ENCODE data around the gene APOL3.
"Not testable (repeated sequence)": the region's sequence is repeated elsewhere in the genome, so short reads cannot be mapped to it uniquely, and the experiment has no call there.

APOL3 gene

DNA sequence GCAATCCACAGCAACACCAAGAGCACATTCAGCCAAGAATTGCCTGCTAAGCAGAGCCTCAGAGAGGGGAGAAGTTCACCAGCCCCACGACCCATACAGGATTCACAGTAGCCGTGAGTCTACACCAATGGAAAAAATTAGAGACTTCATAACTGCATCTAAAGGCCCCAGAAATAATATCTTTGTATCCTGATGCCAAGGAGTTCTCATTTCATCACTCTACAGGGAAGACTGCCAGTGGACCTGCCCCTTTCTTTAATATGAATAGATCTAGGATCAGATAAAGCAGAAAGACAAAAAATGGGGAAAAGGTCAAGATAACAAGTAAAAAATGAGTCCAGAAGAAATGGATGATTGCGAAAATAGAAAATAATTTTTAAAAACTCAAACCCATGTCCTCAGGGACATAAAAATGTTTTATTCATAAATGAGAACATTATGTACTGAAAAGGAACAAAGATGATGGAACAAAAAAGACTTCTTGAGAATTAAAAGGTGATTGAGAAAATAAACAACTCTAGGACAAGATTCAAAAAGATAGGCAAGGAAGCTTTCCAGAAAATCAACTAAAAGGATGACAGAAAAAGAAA lies 9.5 kb downstream of the APOL3 start:
- Histone ChIP-seq H3K4me1 (ENCODE audit: control insufficient read depth, insufficient read depth, low read length, poor library complexity, severe bottlenecking) (peaks cover 34% of the 10 kb centered on the region), H3K36me3 (ENCODE audit: control insufficient read depth, insufficient read depth, low read length) (peaks cover 48% of the 10 kb centered on the region), H3K27me3 (replicated peaks; ENCODE audit: control insufficient read depth, insufficient read depth, low read length, poor library complexity, severe bottlenecking) (no peaks in the 10 kb centered on the region), H3K9me3 (ENCODE audit: control insufficient read depth, low read length) (no peaks in the 10 kb centered on the region), H3K27ac (ENCODE audit: insufficient read depth, low read length, poor library complexity, severe bottlenecking) (peak overlapping the region; percentile 31), H3K4me3 (ENCODE audit: insufficient read depth, low read depth, low read length, poor library complexity, severe bottlenecking) (no peak overlapping the region)
- no peak for DNase-seq

DNA sequence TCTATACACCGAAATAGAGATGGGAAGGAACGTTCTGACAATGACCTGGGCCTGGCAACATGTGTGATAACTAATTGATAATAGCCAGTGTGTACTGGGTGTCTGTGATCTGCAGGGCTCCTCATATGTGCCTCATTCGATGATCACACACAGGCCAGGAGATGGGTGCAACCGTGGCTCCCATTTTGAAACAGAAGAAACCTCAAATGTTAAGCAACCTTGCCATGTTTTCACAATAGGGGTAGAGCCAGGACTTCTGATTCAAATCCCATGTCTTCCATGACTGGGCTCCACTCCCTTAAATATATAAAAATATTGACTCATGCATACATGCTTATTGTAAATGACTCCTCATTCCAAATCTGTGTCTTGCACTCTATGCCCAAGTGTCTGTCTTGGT lies 11.1 kb downstream of the APOL3 start:
- Histone ChIP-seq H3K27me3 (replicated peaks; ENCODE audit: control insufficient read depth, insufficient read depth, low read length, poor library complexity, severe bottlenecking) (no peaks in the 10 kb centered on the region), H3K36me3 (ENCODE audit: control insufficient read depth, insufficient read depth, low read length) (peaks cover 46% of the 10 kb centered on the region), H3K4me1 (ENCODE audit: control insufficient read depth, insufficient read depth, low read length, poor library complexity, severe bottlenecking) (peaks cover 18% of the 10 kb centered on the region), H3K9me3 (ENCODE audit: control insufficient read depth, low read length) (no peaks in the 10 kb centered on the region), H3K27ac (ENCODE audit: insufficient read depth, low read length, poor library complexity, severe bottlenecking) (no peak overlapping the region), H3K4me3 (ENCODE audit: insufficient read depth, low read depth, low read length, poor library complexity, severe bottlenecking) (no peak overlapping the region)
- DNase-seq, result no peak

DNA sequence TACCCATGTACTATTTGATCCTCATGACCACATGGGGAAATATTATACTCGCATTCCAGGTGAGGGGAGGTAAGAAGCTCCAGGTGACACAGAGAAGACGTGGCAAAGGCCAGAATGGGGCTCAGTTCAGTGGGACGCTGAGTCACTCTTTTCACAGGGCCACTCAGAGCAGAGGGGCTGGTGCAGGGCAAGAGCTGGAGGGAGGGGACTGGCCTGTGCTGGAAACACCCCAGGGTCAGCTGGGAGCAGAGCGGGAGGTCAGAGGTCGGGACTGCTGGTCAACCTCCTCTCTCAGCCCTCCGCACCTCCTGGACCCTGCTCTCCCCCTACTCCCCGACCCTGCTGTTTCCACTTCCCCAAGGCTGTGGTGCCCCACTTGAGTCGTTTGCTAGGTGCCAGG lies 12.1 kb downstream of the APOL3 start:
- no peaks in the 10 kb centered on the region for H3K9me3 ChIP-seq (ENCODE audit: control insufficient read depth, low read length)
- H3K27ac ChIP-seq (ENCODE audit: insufficient read depth, low read length, poor library complexity, severe bottlenecking), result no peak overlapping the region
- DNase-seq, result no peak
- H3K4me1 ChIP-seq (ENCODE audit: control insufficient read depth, insufficient read depth, low read length, poor library complexity, severe bottlenecking), result peaks cover 8% of the 10 kb centered on the region
- H3K27me3 ChIP-seq (replicated peaks; ENCODE audit: control insufficient read depth, insufficient read depth, low read length, poor library complexity, severe bottlenecking), result no peaks in the 10 kb centered on the region
- H3K36me3 ChIP-seq (ENCODE audit: control insufficient read depth, insufficient read depth, low read length), result peaks cover 56% of the 10 kb centered on the region
- H3K4me3 ChIP-seq (ENCODE audit: insufficient read depth, low read depth, low read length, poor library complexity, severe bottlenecking), result no peak overlapping the region

DNA sequence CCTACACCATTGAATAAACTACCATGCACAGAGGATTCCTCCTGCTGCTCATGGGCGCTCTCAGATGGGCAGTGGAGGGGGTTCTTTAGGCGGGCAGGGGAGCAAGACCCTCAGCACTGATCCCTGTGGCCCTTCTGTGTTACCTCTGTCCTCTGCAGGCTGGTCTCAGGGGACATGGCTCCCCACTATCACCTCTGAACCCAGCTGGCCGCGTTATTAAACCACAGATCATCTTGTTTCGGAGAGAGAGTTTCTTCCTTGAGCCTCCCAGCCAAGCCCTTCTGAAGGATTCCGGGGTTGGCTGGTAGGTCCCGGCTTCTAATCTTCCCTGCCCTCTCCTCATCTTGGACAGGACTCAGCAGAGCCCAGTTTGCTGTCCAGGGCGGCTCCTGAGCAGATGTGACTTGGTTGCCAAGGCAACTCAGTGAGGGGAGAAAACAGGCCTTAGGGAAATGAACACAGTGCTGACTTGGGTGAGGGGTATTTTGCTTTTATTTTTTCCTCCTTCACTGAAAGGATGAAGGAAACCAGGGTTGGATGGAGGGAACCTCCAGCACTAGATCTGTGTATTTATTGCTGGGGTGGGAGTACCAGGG lies 13.3 kb downstream of the APOL3 start:
- H3K9me3 ChIP-seq (ENCODE audit: control insufficient read depth, low read length), result no peaks in the 10 kb centered on the region
- no peaks in the 10 kb centered on the region for H3K27me3 ChIP-seq (replicated peaks; ENCODE audit: control insufficient read depth, insufficient read depth, low read length, poor library complexity, severe bottlenecking)
- peak overlapping the region; percentile 8 for H3K27ac ChIP-seq (ENCODE audit: insufficient read depth, low read length, poor library complexity, severe bottlenecking)
- DNase-seq, result no peak
- peaks cover 68% of the 10 kb centered on the region for H3K36me3 ChIP-seq (ENCODE audit: control insufficient read depth, insufficient read depth, low read length)
- no peak overlapping the region for H3K4me3 ChIP-seq (ENCODE audit: insufficient read depth, low read depth, low read length, poor library complexity, severe bottlenecking)
- H3K4me1 ChIP-seq (ENCODE audit: control insufficient read depth, insufficient read depth, low read length, poor library complexity, severe bottlenecking), result peaks cover 6% of the 10 kb centered on the region

DNA sequence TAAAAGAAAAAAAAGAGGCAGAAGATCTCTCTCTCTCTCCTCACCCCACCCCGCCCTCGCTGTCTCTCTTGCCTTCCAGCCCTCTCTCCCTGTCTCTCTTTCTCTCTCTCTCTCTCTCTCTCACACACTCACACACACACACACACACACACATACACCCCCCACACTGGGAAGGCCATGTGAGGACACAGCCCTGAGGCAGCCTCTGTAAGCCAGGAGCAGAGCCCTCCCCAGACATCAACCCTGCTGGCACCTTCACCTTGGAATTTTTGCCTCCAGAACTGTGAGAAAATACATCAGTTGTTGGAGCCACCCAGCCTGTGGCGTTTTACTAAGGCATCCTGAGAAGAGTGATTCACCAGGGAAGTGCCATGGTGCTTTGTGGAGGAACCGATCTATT lies 14.7 kb downstream of the APOL3 start:
- Histone ChIP-seq H3K9me3 (ENCODE audit: control insufficient read depth, low read length) (no peaks in the 10 kb centered on the region), H3K36me3 (ENCODE audit: control insufficient read depth, insufficient read depth, low read length) (peaks cover 82% of the 10 kb centered on the region), H3K27me3 (replicated peaks; ENCODE audit: control insufficient read depth, insufficient read depth, low read length, poor library complexity, severe bottlenecking) (no peaks in the 10 kb centered on the region), H3K27ac (ENCODE audit: insufficient read depth, low read length, poor library complexity, severe bottlenecking) (no peak overlapping the region), H3K4me1 (ENCODE audit: control insufficient read depth, insufficient read depth, low read length, poor library complexity, severe bottlenecking) (no peaks in the 10 kb centered on the region), H3K4me3 (ENCODE audit: insufficient read depth, low read depth, low read length, poor library complexity, severe bottlenecking) (no peak overlapping the region)
- no peak for DNase-seq

DNA sequence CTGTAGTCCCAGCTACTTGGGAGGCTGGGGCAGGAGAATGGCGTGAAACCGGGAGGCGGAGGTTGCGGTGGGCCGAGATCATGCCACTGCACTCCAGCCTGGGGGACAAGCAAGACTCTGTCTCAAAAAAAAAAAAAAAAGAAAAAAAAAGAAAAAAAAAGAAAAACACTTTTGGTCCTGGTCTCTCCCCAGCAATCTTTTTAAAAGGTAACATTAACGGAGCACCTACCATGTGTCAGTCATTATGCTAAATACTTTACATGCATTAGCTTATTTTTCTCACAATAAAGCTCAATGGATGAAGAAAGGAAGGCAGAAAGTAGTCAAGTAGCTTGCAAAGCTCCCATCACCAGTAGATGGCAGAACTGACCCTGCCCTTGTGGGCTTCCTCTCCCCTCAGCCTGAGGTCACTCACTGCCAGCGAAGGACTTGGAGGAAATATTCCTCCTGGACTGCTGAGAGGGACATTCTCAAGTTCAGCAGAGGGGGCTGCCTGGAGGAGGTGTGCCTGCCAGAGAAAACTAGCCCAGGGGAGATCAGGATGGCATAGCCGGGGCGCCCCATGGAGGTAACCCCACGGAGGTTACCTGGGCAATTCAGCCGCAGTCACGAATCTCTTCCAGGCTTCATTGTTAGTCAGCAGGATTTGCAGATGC lies 15.5 kb downstream of the APOL3 start:
- Histone ChIP-seq H3K36me3 (ENCODE audit: control insufficient read depth, insufficient read depth, low read length) (peaks cover 85% of the 10 kb centered on the region), H3K27me3 (replicated peaks; ENCODE audit: control insufficient read depth, insufficient read depth, low read length, poor library complexity, severe bottlenecking) (no peaks in the 10 kb centered on the region), H3K27ac (ENCODE audit: insufficient read depth, low read length, poor library complexity, severe bottlenecking) (no peak overlapping the region), H3K4me1 (ENCODE audit: control insufficient read depth, insufficient read depth, low read length, poor library complexity, severe bottlenecking) (no peaks in the 10 kb centered on the region), H3K9me3 (ENCODE audit: control insufficient read depth, low read length) (no peaks in the 10 kb centered on the region), H3K4me3 (ENCODE audit: insufficient read depth, low read depth, low read length, poor library complexity, severe bottlenecking) (no peak overlapping the region)
- no peak for DNase-seq

DNA sequence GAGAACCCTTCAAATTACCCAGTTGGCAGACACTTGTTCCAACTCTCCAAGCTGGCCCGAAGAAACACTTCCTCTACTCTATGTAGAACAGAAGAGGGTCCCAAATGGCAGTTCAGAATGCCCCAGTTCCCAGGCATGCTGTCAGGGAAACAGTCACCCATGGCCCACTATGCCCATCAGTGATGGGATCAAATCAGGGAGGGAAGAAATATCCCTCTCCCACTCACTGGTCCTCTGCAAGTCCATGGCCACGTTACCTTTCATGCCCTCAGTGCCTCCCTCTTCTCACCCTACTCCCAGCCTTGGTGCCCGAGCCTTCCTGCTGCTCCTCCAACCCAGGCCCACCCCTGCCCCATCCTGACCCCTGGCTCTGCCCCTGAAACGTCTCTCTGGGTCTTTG lies 16.6 kb downstream of the APOL3 start:
- no peak for DNase-seq
- no peaks in the 10 kb centered on the region for H3K9me3 ChIP-seq (ENCODE audit: control insufficient read depth, low read length)
- no peak overlapping the region for H3K4me3 ChIP-seq (ENCODE audit: insufficient read depth, low read depth, low read length, poor library complexity, severe bottlenecking)
- peaks cover 78% of the 10 kb centered on the region for H3K36me3 ChIP-seq (ENCODE audit: control insufficient read depth, insufficient read depth, low read length)
- H3K27ac ChIP-seq (ENCODE audit: insufficient read depth, low read length, poor library complexity, severe bottlenecking), result no peak overlapping the region
- H3K4me1 ChIP-seq (ENCODE audit: control insufficient read depth, insufficient read depth, low read length, poor library complexity, severe bottlenecking), result no peaks in the 10 kb centered on the region
- H3K27me3 ChIP-seq (replicated peaks; ENCODE audit: control insufficient read depth, insufficient read depth, low read length, poor library complexity, severe bottlenecking), result no peaks in the 10 kb centered on the region

DNA sequence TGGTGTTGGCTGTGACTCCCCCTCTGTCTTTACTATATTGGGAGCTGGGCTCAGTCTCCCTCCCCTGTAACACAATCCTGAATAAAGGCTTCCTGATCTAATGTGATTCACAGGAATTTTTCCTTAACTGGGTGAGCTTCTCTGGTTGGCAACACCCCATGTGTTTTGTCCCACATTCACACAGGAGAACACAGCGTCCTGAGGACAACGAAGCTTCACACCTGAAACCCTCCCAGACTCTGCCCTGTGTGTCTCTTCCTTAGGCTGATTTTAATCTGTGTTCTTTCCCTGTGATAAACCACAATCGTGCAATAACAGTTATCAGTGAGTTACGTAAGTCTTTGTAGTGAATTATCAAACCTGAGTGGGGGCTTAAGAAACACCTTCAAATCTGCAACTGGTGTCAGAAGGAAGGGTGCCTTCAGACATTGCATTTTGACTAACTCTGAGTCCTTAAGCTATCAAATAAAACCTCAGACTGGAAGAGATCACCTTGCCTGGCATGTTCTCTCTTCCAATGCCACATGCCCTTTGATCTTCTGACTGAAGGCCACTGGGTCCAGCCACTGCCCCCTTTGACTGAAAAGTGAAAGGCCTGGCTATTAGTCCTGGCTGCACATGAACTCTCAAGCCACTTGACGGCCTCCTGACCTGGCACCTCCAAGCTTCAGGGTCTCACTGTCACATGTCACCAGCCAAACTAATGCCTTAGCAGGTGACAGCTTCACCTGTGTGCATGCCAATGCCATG lies 17.3 kb downstream of the APOL3 start:
- no peak for DNase-seq
- Histone ChIP-seq H3K27ac (ENCODE audit: insufficient read depth, low read length, poor library complexity, severe bottlenecking) (peak overlapping the region; percentile 25), H3K4me1 (ENCODE audit: control insufficient read depth, insufficient read depth, low read length, poor library complexity, severe bottlenecking) (no peaks in the 10 kb centered on the region), H3K36me3 (ENCODE audit: control insufficient read depth, insufficient read depth, low read length) (peaks cover 71% of the 10 kb centered on the region), H3K9me3 (ENCODE audit: control insufficient read depth, low read length) (no peaks in the 10 kb centered on the region), H3K4me3 (ENCODE audit: insufficient read depth, low read depth, low read length, poor library complexity, severe bottlenecking) (no peak overlapping the region), H3K27me3 (replicated peaks; ENCODE audit: control insufficient read depth, insufficient read depth, low read length, poor library complexity, severe bottlenecking) (no peaks in the 10 kb centered on the region)

DNA sequence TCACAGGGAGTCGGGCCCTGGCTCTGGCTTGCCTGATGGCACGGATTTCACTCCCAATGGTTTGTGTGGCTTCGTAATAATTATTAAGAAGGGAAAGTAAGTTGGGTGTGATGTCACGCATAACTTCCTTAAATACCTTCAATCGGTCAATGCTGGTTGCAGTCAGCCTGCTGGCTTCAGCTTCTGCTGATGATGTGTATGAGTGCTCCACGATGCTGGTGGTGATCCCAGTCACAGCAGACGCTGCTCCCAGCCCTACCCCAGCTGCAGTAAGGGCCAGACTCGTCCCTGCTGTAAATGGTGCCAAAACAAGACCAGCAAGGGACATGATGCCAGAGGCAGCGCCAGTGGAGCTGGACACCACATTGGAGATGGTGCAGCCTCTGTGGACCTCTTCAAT lies 19.1 kb downstream of the APOL3 start:
- H3K4me3 ChIP-seq (ENCODE audit: insufficient read depth, low read depth, low read length, poor library complexity, severe bottlenecking), result no peak overlapping the region
- peaks cover 54% of the 10 kb centered on the region for H3K36me3 ChIP-seq (ENCODE audit: control insufficient read depth, insufficient read depth, low read length)
- DNase-seq, result no peak

DNA sequence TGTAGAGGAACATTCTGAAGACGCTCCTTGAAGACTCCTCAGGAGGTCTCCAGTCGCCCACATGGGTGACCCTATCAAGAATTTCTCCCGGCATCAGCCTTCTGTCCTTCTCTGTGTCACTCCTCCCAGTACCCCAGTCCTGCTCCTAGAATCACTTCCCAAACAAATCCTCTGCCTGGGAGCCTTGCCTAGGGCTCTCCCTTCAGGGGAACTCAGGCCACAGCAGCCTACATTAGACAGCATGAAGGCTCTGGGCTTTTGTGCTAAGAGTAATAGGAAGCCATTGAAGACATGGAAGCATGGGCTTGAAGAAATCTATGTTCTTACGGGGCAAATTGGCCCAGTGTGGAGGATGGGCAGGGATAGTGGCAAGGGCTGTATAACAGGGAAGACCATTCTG lies 21.8 kb downstream of the APOL3 start:
- not testable (repeated sequence) for DNase-seq; H3K27ac ChIP-seq (ENCODE audit: insufficient read depth, low read length, poor library complexity, severe bottlenecking); H3K27me3 ChIP-seq (replicated peaks; ENCODE audit: control insufficient read depth, insufficient read depth, low read length, poor library complexity, severe bottlenecking); H3K4me1 ChIP-seq (ENCODE audit: control insufficient read depth, insufficient read depth, low read length, poor library complexity, severe bottlenecking); H3K4me3 ChIP-seq (ENCODE audit: insufficient read depth, low read depth, low read length, poor library complexity, severe bottlenecking); H3K9me3 ChIP-seq (ENCODE audit: control insufficient read depth, low read length)
- H3K36me3 ChIP-seq (ENCODE audit: control insufficient read depth, insufficient read depth, low read length), result peaks cover 35% of the 10 kb centered on the region

More for the DNA sequence above, 19.1 kb downstream of the APOL3 start:
- H3K27me3 ChIP-seq (replicated peaks; ENCODE audit: control insufficient read depth, insufficient read depth, low read length, poor library complexity, severe bottlenecking), result no peaks in the 10 kb centered on the region
- H3K4me1 ChIP-seq (ENCODE audit: control insufficient read depth, insufficient read depth, low read length, poor library complexity, severe bottlenecking), result no peaks in the 10 kb centered on the region
- H3K27ac ChIP-seq (ENCODE audit: insufficient read depth, low read length, poor library complexity, severe bottlenecking), result no peak overlapping the region
- no peaks in the 10 kb centered on the region for H3K9me3 ChIP-seq (ENCODE audit: control insufficient read depth, low read length)

Measured in effector memory CD4-positive, alpha-beta T cell (primary cell).